WTC11 (cell line): ENCODE data around the gene TM9SF3. TPM values are rescaled to one million over a fixed set of nuclear protein-coding genes. Genes with fewer than 3 reads are reported as not detected.

Source experiments
- ATAC-seq: fragments of 200-7000 bp; cut with Tn5 transposase; 2 replicates; pipeline ENCODE4 v1.10.0; 2021; ENCODE audit warnings: mild to moderate bottlenecking, moderate library complexity
- CTCF ChIA-PET: fragments of 300-600 bp; sonication (Branson Sonifier 250); formaldehyde crosslinking; loops from one replicate; lab custom pipeline; 2021; ENCODE audit warnings: antibody characterized with exemption; lab: Charles Lee
- POLR2A ChIA-PET: fragments of 350-600 bp; sonication (Branson Sonifier 250); formaldehyde crosslinking; loops from one replicate; lab custom pipeline; 2021; ENCODE audit warnings: antibody characterized with exemption; lab: Charles Lee
- DNase-seq: peaks from one replicate; pipeline ENCODE4 v3.0.0; 2021; ENCODE audit warnings: low spot score
- H3K27ac Mint-ChIP-seq: 2 replicates; pipeline ENCODE4 v1.8.0; 2021; ENCODE audit warnings: mixed read lengths
- H3K27me3 Mint-ChIP-seq: 2 replicates; pipeline ENCODE4 v1.8.0; 2021; ENCODE audit warnings: low read depth, mild to moderate bottlenecking, moderate library complexity, mixed read lengths
- H3K36me3 Mint-ChIP-seq: 2 replicates; pipeline ENCODE4 v1.8.0; 2021; ENCODE audit warnings: mixed read lengths
- H3K4me1 Mint-ChIP-seq: 2 replicates; pipeline ENCODE4 v1.8.0; 2022; ENCODE audit warnings: mixed read lengths
- H3K4me3 Mint-ChIP-seq: 2 replicates; pipeline ENCODE4 v1.8.0; 2021; ENCODE audit warnings: mild to moderate bottlenecking, moderate library complexity, mixed read lengths
- H3K9me3 Mint-ChIP-seq: 2 replicates; pipeline ENCODE4 v1.8.0; 2021; ENCODE audit warnings: mixed read lengths
- FOXJ3 ChIP-seq: sonication (generic); formaldehyde crosslinking; IDR thresholded peaks from 2 replicates; pipeline ENCODE4 v1.9.0; 2021; ENCODE audit warnings: missing genetic modification reagents, mild to moderate bottlenecking, borderline replicate concordance
- FOXP1 ChIP-seq: sonication (generic); formaldehyde crosslinking; IDR thresholded peaks from 2 replicates; pipeline ENCODE4 v1.8.0; 2022; ENCODE audit warnings: missing genetic modification reagents, mild to moderate bottlenecking, moderate library complexity, borderline replicate concordance
- IRF2 ChIP-seq: sonication (generic); formaldehyde crosslinking; IDR thresholded peaks from 2 replicates; pipeline ENCODE4 v1.8.0; 2022; ENCODE audit warnings: low read depth, missing genetic modification reagents, borderline replicate concordance
- KAT7 ChIP-seq: sonication (generic); formaldehyde crosslinking; IDR thresholded peaks from 2 replicates; pipeline ENCODE4 v1.8.1; 2023; ENCODE audit warnings: missing genetic modification reagents, mild to moderate bottlenecking, borderline replicate concordance
- MXD4 ChIP-seq: fragments of 250-450 bp; sonication (Bioruptor Pico); IDR thresholded peaks from 2 replicates; pipeline ENCODE4 v1.8.0; 2021; ENCODE audit warnings: mild to moderate bottlenecking, moderate library complexity, borderline replicate concordance
- NFE2L1 ChIP-seq: sonication (generic); formaldehyde crosslinking; IDR thresholded peaks from 2 replicates; pipeline ENCODE4 v1.8.1; 2023; ENCODE audit warnings: missing genetic modification reagents
- SMAD4 ChIP-seq: sonication (generic); formaldehyde crosslinking; IDR thresholded peaks from 2 replicates; pipeline ENCODE4 v1.8.0; 2022; ENCODE audit warnings: mild to moderate bottlenecking, missing genetic modification reagents
- SOX15 ChIP-seq: fragments of 250-450 bp; sonication (Bioruptor Pico); IDR thresholded peaks from 2 replicates; pipeline ENCODE4 v1.9.0; 2021; ENCODE audit warnings: mild to moderate bottlenecking
- TEAD1 ChIP-seq: sonication (generic); formaldehyde crosslinking; IDR thresholded peaks from 2 replicates; pipeline ENCODE4 v1.8.0; 2022; ENCODE audit warnings: mild to moderate bottlenecking, missing genetic modification reagents
- TP53 ChIP-seq: sonication (generic); formaldehyde crosslinking; IDR thresholded peaks from 2 replicates; pipeline ENCODE4 v1.8.1; 2023; ENCODE audit warnings: mild to moderate bottlenecking, missing genetic modification reagents
- total RNA-seq: library from RNA; stranded (reverse); gene quantifications from 3 replicates; pipeline ENCODE4 v1.2.3, GENCODE V29; 2021
- TF ChIP-seq, protein P1 (sequence below): sonication (generic); formaldehyde crosslinking; IDR thresholded peaks from 2 replicates; pipeline ENCODE4 v1.8.1; 2022; ENCODE audit warnings: missing genetic modification reagents, borderline replicate concordance
- TF ChIP-seq, protein P2 (sequence below): fragments of 200-600 bp; IDR thresholded peaks from 2 replicates; pipeline ENCODE4 v1.8.0; 2022; ENCODE audit warnings: antibody characterized with exemption
- TF ChIP-seq, protein P3 (sequence below): sonication (generic); formaldehyde crosslinking; conservative IDR thresholded peaks from 2 replicates; pipeline ENCODE4 v1.8.1; 2022; ENCODE audit warnings: mild to moderate bottlenecking, missing genetic modification reagents
- TF ChIP-seq, protein P4 (sequence below): sonication (generic); formaldehyde crosslinking; IDR thresholded peaks from 2 replicates; pipeline ENCODE4 v1.8.1; 2022; ENCODE audit warnings: mild to moderate bottlenecking, moderate library complexity, missing genetic modification reagents
- TF ChIP-seq, protein P5 (sequence below): fragments of 250-450 bp; sonication (Bioruptor Pico); IDR thresholded peaks from 2 replicates; pipeline ENCODE4 v1.9.0; 2021; ENCODE audit warnings: mild to moderate bottlenecking, borderline replicate concordance
- TF ChIP-seq, protein P6 (sequence below): fragments of 250-450 bp; sonication (Bioruptor Pico); IDR thresholded peaks from 2 replicates; pipeline ENCODE4 v1.8.0; 2021; ENCODE audit warnings: mild to moderate bottlenecking
- TF ChIP-seq, protein P7 (sequence below): sonication (generic); formaldehyde crosslinking; IDR thresholded peaks from 2 replicates; pipeline ENCODE4 v1.8.0; 2023; ENCODE audit warnings: missing genetic modification reagents
- TF ChIP-seq, protein P8 (sequence below): sonication (generic); formaldehyde crosslinking; IDR thresholded peaks from 2 replicates; pipeline ENCODE4 v1.8.1; 2022; ENCODE audit warnings: low read depth, missing genetic modification reagents, borderline replicate concordance

Gene TM9SF3
- total RNA-seq, 1 experiment from 2014 or later: 116 TPM

DNA sequence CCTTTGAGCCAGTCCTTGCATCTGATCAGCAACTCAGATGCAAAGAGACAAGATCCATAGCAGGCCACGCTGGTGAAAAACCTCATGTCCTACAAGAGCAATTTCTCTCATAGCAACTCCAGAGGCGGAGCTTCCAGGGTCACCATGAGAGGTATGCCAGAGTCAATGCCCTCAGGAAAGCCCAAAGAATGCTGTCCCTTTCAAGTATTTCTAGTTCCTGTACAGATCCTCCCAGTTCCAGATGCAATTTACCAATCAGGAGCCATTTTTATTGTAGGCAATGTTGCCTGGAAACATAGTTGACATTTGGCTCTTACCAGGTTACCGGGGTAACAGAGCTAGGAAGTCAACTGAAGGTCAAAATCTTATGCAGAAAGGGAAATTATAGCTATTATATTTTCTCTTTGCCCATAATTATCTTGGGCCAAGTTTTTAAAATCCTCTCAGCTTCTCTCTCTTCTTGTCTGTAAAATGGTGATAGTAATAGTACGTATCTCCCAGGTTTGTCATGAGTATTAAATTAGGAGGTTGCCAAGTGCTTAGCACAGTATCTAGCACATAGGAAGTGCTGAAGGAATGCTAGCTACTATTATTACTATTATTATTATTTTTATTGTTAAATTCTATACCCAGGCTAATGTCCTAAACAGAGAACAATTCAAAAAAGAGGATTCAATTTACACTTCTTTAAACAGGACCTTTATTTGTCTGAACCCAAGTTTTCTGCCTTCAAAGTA, 46.3 kb upstream of the TM9SF3 start:
- TF ChIP-seq NFE2L1 (CRISPR knock-in tag): no peak
- TF ChIP-seq, protein P1, sequence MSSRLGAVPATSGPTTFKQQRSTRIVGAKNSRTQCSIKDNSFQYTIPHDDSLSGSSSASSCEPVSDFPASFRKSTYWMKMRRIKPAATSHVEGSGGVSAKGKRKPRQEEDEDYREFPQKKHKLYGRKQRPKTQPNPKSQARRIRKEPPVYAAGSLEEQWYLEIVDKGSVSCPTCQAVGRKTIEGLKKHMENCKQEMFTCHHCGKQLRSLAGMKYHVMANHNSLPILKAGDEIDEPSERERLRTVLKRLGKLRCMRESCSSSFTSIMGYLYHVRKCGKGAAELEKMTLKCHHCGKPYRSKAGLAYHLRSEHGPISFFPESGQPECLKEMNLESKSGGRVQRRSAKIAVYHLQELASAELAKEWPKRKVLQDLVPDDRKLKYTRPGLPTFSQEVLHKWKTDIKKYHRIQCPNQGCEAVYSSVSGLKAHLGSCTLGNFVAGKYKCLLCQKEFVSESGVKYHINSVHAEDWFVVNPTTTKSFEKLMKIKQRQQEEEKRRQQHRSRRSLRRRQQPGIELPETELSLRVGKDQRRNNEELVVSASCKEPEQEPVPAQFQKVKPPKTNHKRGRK (CRISPR knock-in tag): no peak
- no peak for TF ChIP-seq TP53
- TF ChIP-seq FOXP1: no peak
- TF ChIP-seq, protein P2, sequence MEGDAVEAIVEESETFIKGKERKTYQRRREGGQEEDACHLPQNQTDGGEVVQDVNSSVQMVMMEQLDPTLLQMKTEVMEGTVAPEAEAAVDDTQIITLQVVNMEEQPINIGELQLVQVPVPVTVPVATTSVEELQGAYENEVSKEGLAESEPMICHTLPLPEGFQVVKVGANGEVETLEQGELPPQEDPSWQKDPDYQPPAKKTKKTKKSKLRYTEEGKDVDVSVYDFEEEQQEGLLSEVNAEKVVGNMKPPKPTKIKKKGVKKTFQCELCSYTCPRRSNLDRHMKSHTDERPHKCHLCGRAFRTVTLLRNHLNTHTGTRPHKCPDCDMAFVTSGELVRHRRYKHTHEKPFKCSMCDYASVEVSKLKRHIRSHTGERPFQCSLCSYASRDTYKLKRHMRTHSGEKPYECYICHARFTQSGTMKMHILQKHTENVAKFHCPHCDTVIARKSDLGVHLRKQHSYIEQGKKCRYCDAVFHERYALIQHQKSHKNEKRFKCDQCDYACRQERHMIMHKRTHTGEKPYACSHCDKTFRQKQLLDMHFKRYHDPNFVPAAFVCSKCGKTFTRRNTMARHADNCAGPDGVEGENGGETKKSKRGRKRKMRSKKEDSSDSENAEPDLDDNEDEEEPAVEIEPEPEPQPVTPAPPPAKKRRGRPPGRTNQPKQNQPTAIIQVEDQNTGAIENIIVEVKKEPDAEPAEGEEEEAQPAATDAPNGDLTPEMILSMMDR: no peak
- no peak for TF ChIP-seq SOX15 (CRISPR knock-in tag)
- no peak for TF ChIP-seq MXD4 (CRISPR knock-in tag)
- DNase-seq (no peak), ATAC-seq (no peak)
- ChIA-PET CTCF (interaction anchor here (0.7 to 2.1 kb wide), 6 partner anchors 10 to 440 kb away, joined by 3 to 8 read pairs (median 3); no protein-coding TSS in a partner anchor), POLR2A (no interaction called here)
- Mint-ChIP-seq H3K9me3 (no peaks in the 10 kb centered on the region), H3K36me3 (no peaks in the 10 kb centered on the region), H3K27ac (no peak overlapping the region), H3K27me3 (no peaks in the 10 kb centered on the region), H3K4me3 (no peak overlapping the region), H3K4me1 (no peaks in the 10 kb centered on the region)

DNA sequence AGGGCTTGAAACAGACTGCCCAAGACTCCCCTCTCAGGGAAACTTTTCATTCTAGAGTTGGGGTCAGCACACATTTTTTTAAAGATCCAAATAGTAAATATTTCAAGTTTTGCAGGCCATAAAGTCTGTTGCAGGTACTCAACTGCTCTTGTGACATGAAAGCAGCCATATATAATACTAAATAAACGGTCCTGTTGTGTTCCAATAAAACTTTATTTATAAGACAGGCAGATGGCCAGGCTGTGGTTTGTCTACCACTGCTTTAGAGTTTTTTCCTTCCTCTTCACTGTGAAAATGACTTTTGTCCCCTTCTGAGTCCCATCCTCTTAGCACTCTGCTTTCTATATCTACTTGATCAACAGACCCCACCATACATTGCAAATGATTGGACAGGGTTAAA, 40.5 kb upstream of the TM9SF3 start:
- Mint-ChIP-seq H3K4me1 (no peaks in the 10 kb centered on the region), H3K36me3 (no peaks in the 10 kb centered on the region; the same call in 1 of the 2 replicates), H3K27ac (no peak overlapping the region), H3K27me3 (no peaks in the 10 kb centered on the region), H3K4me3 (no peak overlapping the region), H3K9me3 (no peaks in the 10 kb centered on the region)
- DNase-seq: no peak
- TF ChIP-seq, protein P3, sequence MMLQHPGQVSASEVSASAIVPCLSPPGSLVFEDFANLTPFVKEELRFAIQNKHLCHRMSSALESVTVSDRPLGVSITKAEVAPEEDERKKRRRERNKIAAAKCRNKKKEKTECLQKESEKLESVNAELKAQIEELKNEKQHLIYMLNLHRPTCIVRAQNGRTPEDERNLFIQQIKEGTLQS (CRISPR knock-in tag): no peak
- no peak for TF ChIP-seq FOXJ3 (CRISPR knock-in tag)
- TF ChIP-seq, protein P2: no peak
- TF ChIP-seq, protein P4, sequence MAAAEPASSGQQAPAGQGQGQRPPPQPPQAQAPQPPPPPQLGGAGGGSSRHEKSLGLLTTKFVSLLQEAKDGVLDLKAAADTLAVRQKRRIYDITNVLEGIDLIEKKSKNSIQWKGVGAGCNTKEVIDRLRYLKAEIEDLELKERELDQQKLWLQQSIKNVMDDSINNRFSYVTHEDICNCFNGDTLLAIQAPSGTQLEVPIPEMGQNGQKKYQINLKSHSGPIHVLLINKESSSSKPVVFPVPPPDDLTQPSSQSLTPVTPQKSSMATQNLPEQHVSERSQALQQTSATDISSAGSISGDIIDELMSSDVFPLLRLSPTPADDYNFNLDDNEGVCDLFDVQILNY (CRISPR knock-in tag): no peak
- TF ChIP-seq, protein P5, sequence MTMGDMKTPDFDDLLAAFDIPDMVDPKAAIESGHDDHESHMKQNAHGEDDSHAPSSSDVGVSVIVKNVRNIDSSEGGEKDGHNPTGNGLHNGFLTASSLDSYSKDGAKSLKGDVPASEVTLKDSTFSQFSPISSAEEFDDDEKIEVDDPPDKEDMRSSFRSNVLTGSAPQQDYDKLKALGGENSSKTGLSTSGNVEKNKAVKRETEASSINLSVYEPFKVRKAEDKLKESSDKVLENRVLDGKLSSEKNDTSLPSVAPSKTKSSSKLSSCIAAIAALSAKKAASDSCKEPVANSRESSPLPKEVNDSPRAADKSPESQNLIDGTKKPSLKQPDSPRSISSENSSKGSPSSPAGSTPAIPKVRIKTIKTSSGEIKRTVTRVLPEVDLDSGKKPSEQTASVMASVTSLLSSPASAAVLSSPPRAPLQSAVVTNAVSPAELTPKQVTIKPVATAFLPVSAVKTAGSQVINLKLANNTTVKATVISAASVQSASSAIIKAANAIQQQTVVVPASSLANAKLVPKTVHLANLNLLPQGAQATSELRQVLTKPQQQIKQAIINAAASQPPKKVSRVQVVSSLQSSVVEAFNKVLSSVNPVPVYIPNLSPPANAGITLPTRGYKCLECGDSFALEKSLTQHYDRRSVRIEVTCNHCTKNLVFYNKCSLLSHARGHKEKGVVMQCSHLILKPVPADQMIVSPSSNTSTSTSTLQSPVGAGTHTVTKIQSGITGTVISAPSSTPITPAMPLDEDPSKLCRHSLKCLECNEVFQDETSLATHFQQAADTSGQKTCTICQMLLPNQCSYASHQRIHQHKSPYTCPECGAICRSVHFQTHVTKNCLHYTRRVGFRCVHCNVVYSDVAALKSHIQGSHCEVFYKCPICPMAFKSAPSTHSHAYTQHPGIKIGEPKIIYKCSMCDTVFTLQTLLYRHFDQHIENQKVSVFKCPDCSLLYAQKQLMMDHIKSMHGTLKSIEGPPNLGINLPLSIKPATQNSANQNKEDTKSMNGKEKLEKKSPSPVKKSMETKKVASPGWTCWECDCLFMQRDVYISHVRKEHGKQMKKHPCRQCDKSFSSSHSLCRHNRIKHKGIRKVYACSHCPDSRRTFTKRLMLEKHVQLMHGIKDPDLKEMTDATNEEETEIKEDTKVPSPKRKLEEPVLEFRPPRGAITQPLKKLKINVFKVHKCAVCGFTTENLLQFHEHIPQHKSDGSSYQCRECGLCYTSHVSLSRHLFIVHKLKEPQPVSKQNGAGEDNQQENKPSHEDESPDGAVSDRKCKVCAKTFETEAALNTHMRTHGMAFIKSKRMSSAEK (CRISPR knock-in tag): no peak
- TF ChIP-seq KAT7: no peak
- TF ChIP-seq IRF2 (CRISPR knock-in tag): no peak
- no peak for TF ChIP-seq SMAD4 (CRISPR knock-in tag)
- TF ChIP-seq TEAD1 (CRISPR knock-in tag): no peak
- TF ChIP-seq, protein P6, sequence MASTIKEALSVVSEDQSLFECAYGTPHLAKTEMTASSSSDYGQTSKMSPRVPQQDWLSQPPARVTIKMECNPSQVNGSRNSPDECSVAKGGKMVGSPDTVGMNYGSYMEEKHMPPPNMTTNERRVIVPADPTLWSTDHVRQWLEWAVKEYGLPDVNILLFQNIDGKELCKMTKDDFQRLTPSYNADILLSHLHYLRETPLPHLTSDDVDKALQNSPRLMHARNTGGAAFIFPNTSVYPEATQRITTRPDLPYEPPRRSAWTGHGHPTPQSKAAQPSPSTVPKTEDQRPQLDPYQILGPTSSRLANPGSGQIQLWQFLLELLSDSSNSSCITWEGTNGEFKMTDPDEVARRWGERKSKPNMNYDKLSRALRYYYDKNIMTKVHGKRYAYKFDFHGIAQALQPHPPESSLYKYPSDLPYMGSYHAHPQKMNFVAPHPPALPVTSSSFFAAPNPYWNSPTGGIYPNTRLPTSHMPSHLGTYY (CRISPR knock-in tag): no peak
- TF ChIP-seq, protein P7, sequence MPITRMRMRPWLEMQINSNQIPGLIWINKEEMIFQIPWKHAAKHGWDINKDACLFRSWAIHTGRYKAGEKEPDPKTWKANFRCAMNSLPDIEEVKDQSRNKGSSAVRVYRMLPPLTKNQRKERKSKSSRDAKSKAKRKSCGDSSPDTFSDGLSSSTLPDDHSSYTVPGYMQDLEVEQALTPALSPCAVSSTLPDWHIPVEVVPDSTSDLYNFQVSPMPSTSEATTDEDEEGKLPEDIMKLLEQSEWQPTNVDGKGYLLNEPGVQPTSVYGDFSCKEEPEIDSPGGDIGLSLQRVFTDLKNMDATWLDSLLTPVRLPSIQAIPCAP: no peak
- TF ChIP-seq, protein P8, sequence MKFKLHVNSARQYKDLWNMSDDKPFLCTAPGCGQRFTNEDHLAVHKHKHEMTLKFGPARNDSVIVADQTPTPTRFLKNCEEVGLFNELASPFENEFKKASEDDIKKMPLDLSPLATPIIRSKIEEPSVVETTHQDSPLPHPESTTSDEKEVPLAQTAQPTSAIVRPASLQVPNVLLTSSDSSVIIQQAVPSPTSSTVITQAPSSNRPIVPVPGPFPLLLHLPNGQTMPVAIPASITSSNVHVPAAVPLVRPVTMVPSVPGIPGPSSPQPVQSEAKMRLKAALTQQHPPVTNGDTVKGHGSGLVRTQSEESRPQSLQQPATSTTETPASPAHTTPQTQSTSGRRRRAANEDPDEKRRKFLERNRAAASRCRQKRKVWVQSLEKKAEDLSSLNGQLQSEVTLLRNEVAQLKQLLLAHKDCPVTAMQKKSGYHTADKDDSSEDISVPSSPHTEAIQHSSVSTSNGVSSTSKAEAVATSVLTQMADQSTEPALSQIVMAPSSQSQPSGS (CRISPR knock-in tag): no peak
- CTCF ChIA-PET: no interaction called here
- POLR2A ChIA-PET: no interaction called here
- ATAC-seq: no peak
